Thoracic aorta endothelial cell (primary cell): Measurements from ENCODE around the gene ZDHHC16. TPM values are rescaled to one million over a fixed set of nuclear protein-coding genes. Genes with fewer than 3 reads are reported as not detected.

ENCODE experiments used
- small RNA-seq: library from RNA; depleted of rRNA; stranded (forward); fragments of <200 nt; gene quantifications from one replicate; pipeline ENCODE3, GENCODE V24; 2012
- total RNA-seq: library from RNA; depleted of rRNA; stranded (reverse); fragments of >200 nt; gene quantifications from 2 replicates; pipeline ENCODE4 v1.2.3, GENCODE V29; 2012

The ZDHHC16 gene
- total RNA-seq: 46.9 and 60.2 TPM in 2 replicates

GRCh38 chr10:97445722-97446639 is at the start of gene ZDHHC16, which contains the start of gene EXOSC1:
TSS of gene ZDHHC16 (plus strand) at chr10:97446175. CDS start at chr10:97451676, 5,501 bp downstream.
TSS of gene EXOSC1 (minus strand) at chr10:97446006. CDS start at chr10:97445985, 21 bp downstream.

GRCh38 chr10:97400665-97401454 is 45.1 kb upstream of the ZDHHC16 start, which contains the start of gene RRP12:
TSS of gene RRP12 (minus strand) at chr10:97401340. CDS start at chr10:97401231, 109 bp downstream.

DNA sequence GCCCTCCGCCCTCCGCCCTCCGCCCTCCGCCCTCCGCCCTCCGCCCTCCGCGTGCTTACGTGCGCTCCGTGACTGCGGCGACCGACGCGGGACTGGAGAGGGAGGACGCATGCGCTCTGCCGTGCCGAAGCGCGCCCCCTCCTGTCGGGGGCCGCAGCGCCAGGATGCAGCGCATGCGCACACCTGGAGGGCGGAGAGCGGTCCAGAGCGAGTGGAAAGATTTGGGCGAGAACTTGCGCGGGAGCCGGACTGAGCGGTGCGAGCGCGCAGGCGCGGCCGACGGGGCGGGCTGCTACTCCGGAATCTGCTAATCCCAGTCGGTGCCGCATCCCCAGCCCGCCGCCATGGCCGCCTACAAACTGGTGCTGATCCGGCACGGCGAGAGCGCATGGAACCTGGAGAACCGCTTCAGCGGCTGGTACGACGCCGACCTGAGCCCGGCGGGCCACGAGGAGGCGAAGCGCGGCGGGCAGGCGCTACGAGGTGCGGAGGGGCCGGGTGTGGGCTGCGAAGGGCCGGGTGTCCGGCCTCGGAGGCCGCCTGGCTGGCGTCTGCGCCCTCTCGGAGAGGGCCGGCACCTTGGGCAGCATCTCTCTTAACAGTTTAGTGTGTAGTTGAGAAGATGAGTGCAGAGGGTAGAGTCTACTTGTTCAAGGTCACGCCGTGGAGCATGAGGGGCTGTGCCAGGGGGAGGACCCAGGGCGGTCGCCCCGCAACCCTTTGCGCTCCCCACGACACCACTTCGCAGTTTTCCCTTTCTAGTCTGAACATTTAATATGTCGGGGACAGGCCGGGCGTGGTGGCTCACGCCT is 19.8 kb upstream of the ZDHHC16 start, which contains the start of gene PGAM1:
PGAM1 (plus strand) TSS at position 228 of the 812 bp plus-strand sequence; CDS start at position 345, 117 bp downstream.

DNA sequence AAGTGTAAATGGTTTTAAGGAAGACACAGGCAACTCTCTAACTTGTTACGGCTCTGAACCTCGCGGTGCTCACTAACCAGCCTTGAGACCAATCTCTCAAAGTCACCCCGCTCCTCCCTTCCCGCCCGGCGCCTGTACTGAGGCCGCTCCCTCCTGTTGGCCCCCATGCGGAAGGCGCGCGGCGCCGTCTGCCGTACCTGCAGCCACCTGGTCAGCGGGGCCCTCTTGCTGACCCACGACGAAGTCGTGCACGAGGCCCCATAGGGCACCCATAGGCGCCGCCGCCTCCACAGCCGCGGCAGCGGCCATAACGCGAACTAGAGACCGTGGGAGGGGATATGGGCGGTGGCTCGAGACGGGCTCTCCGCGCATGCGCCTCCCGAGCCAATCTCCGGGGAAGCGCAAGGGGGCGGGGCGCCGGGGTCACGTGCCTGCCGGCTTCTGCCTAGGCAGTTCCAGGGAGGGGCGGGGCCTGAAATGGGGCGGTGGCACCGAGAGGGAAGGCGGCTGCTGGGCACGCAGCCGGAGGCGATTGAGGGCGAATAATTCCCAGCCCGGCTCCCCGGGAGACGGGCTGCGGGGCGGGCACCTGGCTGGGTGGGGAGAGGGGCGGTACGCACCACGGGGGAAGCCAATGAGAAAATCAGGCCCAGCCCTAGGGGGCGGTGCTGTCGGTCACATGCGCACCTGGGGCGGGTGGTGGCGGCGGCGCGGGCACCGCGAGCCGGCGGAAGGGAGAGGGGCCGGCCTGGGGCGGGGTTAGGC is 52.3 kb downstream of the ZDHHC16 start, which contains the start of gene MMS19:
MMS19 (minus strand) TSS at position 347 of the 765 bp plus-strand sequence; CDS start at position 309, 38 bp downstream.

DNA sequence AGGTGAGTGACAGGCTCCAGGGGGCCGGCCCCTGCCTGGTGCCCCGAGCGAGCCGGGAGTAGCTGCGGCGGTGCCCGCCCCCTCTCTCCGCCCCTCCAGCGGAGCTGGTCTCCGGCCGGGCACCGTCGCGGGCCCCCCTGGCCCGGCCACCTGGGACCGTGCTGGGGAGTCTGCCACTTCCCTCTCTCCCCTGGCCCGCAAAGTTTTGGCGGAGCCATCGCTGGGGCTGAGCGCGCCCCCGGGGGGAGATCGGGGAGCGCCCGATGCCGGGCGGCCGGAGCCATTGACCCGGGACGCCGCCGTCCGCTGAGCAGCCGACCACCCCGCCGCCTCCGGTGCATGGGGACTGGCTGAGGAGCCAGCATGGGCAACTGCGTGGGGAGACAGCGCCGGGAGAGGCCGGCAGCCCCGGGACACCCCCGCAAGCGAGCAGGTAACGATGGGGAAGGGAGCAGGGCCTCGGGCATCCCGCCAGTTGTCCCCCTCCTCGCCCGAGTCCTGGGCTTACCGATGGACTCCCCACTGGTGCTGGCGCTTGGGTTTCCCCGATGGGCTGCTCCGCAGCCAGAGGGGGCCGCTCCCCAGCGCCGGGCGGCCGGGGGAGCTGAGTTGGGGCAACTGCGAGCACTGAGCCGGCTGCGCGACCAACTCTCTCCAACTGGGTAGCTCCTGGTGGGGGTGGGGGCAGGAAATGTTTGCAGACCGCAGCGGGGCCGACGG is 53.0 kb downstream of the ZDHHC16 start, which contains the start of gene UBTD1:
UBTD1 (plus strand) TSS at position 84 of the 720 bp plus-strand sequence; CDS start at position 364, 280 bp downstream.

Small RNA genes lying within 50 kb of the gene (small RNA-seq; reads per million reads assigned to genes)
- gene RF00019: not detected

Other genes with a start within 250 kb of the ZDHHC16 start
- 20.6 and 26.8 TPM in 2 replicates for gene ARHGAP19, start 153.5 kb upstream of the ZDHHC16 start, total RNA-seq
- 2.1 and 2.5 TPM in 2 replicates for gene FRAT1, start 126.9 kb upstream of the ZDHHC16 start, total RNA-seq
- gene FRAT2, start 111.4 kb upstream of the ZDHHC16 start, total RNA-seq: 10.1 and 10.6 TPM in 2 replicates
- gene RRP12, start 44.8 kb upstream of the ZDHHC16 start, total RNA-seq: 24.0 and 27.1 TPM in 2 replicates
- 522 and 584 TPM in 2 replicates for gene PGAM1, start 20.0 kb upstream of the ZDHHC16 start, total RNA-seq
- 47.5 and 49.0 TPM in 2 replicates for gene EXOSC1, start 169 bp upstream of the ZDHHC16 start, total RNA-seq
- 112 and 125 TPM in 2 replicates for gene MMS19, start 52.2 kb downstream of the ZDHHC16 start, total RNA-seq
- gene UBTD1, start 52.7 kb downstream of the ZDHHC16 start, total RNA-seq: 38.1 and 42.4 TPM in 2 replicates
- gene ANKRD2, start 126.6 kb downstream of the ZDHHC16 start, total RNA-seq: 0.27 and 1.2 TPM in 2 replicates
- 0.27 and 0.36 TPM in 2 replicates for gene HOGA1, start 138.2 kb downstream of the ZDHHC16 start, total RNA-seq
- gene C10orf62, start 143.5 kb downstream of the ZDHHC16 start, total RNA-seq: 0.29 TPM in 1 of 2 replicates, not detected in the other
- gene MORN4, start 187.3 kb downstream of the ZDHHC16 start, total RNA-seq: 3.9 and 4.3 TPM in 2 replicates
- gene PI4K2A, start 194.5 kb downstream of the ZDHHC16 start, total RNA-seq: 16.2 and 22.6 TPM in 2 replicates
- gene AVPI1, start 241.1 kb downstream of the ZDHHC16 start, total RNA-seq: 1.9 and 2.9 TPM in 2 replicates